Left ventricle myocardium inferior (tissue), 1 donor: ENCODE measurements around the gene KCNQ2. TPM values are rescaled to one million over a fixed set of nuclear protein-coding genes. Genes with fewer than 3 reads are reported as not detected.

Experiments used
- DNase-seq: peaks from one replicate; pipeline ENCODE4 v3.0.0-alpha.2; 2020
- H3K27ac ChIP-seq: fragments of 200-600 bp; replicated peaks from 2 replicates; pipeline ENCODE4 v1.8.0; 2021
- H3K27me3 ChIP-seq: fragments of 200-600 bp; 2 replicates; pipeline ENCODE4 v1.8.0; 2021; ENCODE audit warnings: low read depth
- H3K36me3 ChIP-seq: fragments of 200-600 bp; 2 replicates; pipeline ENCODE4 v1.8.0; 2021
- H3K4me1 ChIP-seq: fragments of 200-600 bp; 2 replicates; pipeline ENCODE4 v1.8.0; 2021
- H3K4me3 ChIP-seq: fragments of 200-600 bp; 2 replicates; pipeline ENCODE4 v1.8.0; 2021; ENCODE audit warnings: mild to moderate bottlenecking, moderate library complexity
- H3K9me3 ChIP-seq: fragments of 200-600 bp; replicated peaks from 2 replicates; pipeline ENCODE4 v1.8.0; 2021
- CTCF ChIP-seq: fragments of 200-600 bp; IDR thresholded peaks from 2 replicates; pipeline ENCODE4 v1.8.0; 2021; ENCODE audit warnings: antibody characterized with exemption, mild to moderate bottlenecking, borderline replicate concordance
- intact Hi-C: fragments of 100-400 bp; cut with micrococcal nuclease; formaldehyde crosslinking; loops from one replicate; pipeline ENCODE4 v1.11.0; 2022
- total RNA-seq: library from RNA; stranded (reverse); fragmentation: NEBNext Ultra II Directional; extraction: Animal tissue kit (Norgen Biotek cat#: 25700); gene quantifications from one replicate; pipeline ENCODE4 v1.2.1, GENCODE V29; 2021
- donor health status: DM: no; HTN: yes; CAD: no; lungs with severe emphysema.

The KCNQ2 gene
- total RNA-seq, 1 donor from 2014 or later: 2.3 TPM

- H3K27ac ChIP-seq: peak overlapping the region; percentile 94
- intact Hi-C loops: no loop called here
Measured at GRCh38 chr20:63497138-63497945, 24.9 kb upstream of the KCNQ2 start.

DNA sequence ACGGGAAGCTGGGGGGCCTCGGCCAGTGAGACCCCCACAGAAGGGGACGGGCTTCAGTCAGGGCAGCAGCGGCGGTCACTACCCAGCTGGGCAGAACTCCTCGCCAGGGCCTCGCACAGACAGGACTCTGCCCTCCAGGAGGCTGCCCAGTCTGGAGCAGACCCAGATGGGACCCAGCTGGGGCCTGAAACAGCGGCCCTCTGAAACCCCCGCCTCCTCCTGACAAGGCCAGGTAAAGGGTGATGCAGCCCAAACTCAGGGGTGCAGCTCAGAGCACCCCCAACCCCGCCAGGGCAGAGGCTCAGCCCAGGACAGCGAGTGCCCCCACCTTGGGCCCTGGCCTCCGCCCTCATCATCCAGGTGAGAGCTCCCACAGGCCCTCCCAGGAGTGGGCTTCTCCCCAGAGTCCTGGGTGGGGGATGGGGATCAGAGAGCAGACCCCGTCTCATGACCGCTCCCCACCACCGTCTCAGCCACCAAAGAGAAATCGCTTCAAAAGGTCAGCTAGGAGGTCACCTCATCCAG lies 24.2 kb upstream of the KCNQ2 start:
- Histone ChIP-seq H3K27ac (peak overlapping the region; percentile 94), H3K9me3 (no peaks in the 10 kb centered on the region), H3K27me3 (peaks cover 68% of the 10 kb centered on the region), H3K4me1 (peaks cover 64% of the 10 kb centered on the region), H3K4me3 (peak overlapping the region; percentile 77), H3K36me3 (peaks cover 30% of the 10 kb centered on the region)
- no peak for DNase-seq
- TF ChIP-seq CTCF: no peak
- intact Hi-C loops: no loop called here

More at GRCh38 chr20:63497138-63497945, 24.9 kb upstream of the KCNQ2 start:
- Histone ChIP-seq H3K4me1 (peaks cover 69% of the 10 kb centered on the region), H3K36me3 (peaks cover 30% of the 10 kb centered on the region), H3K9me3 (no peaks in the 10 kb centered on the region), H3K4me3 (peak overlapping the region; percentile 77), H3K27me3 (peaks cover 75% of the 10 kb centered on the region)
- DNase-seq: peak; percentile 58
- no peak for TF ChIP-seq CTCF

DNA sequence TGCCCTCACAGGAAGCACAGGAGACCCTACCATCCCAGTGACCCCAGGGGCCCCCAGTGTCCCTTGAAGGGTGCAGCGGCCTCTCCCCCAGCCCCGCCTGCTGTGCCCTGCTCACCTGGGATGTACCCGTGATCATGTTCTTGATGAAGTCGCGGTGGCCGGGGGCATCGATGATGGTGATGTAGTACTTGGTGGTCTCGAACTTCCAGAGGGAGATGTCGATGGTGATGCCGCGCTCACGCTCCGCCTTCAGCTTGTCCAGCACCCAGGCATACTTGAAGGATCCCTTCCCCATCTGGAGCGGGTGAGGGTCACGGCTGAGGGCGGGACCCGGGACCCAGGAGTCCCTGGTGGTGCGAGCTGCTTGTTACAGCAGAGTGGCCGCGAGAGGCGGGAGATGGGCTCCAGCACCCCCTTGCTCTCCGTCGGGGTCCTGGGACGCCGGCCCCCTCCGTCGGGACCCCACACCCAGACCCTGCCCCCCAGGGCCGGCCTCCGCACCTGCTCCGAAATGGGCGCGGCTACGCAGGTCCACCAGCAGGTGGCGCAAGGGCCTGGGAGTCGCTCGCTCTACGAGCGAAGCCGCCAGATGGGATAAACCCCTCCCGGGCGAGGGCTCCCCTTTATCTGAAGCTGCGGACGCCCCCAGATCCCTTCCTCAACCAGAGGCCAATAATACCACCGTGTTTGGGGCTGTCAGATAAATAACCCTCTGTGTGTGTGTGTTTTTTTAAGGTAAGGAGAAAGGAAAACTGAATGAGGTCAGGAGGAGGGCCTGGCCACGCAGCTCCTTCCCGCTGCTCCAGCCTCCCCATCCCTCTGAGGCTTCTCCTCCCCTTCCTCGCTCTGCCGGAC lies 23.5 kb upstream of the KCNQ2 start:
- peak overlapping the region; percentile 77 for H3K4me3 ChIP-seq
- DNase-seq: peak; percentile 65
- peaks cover 36% of the 10 kb centered on the region for H3K36me3 ChIP-seq
- H3K9me3 ChIP-seq: no peaks in the 10 kb centered on the region
- peaks cover 66% of the 10 kb centered on the region for H3K27me3 ChIP-seq
- peak; percentile 96 for TF ChIP-seq CTCF
- H3K4me1 ChIP-seq: peaks cover 64% of the 10 kb centered on the region
- intact Hi-C loops: no loop called here
- peak overlapping the region; percentile 94 for H3K27ac ChIP-seq

- no peak for DNase-seq
- Histone ChIP-seq H3K4me1 (peaks cover 61% of the 10 kb centered on the region), H3K9me3 (no peaks in the 10 kb centered on the region), H3K27me3 (peaks cover 66% of the 10 kb centered on the region), H3K27ac (peak overlapping the region; percentile 94), H3K4me3 (peak overlapping the region; percentile 77), H3K36me3 (peaks cover 43% of the 10 kb centered on the region)
- TF ChIP-seq CTCF: no peak
- intact Hi-C loops: no loop called here
Measured at GRCh38 chr20:63495167-63495720, 22.8 kb upstream of the KCNQ2 start.

DNA sequence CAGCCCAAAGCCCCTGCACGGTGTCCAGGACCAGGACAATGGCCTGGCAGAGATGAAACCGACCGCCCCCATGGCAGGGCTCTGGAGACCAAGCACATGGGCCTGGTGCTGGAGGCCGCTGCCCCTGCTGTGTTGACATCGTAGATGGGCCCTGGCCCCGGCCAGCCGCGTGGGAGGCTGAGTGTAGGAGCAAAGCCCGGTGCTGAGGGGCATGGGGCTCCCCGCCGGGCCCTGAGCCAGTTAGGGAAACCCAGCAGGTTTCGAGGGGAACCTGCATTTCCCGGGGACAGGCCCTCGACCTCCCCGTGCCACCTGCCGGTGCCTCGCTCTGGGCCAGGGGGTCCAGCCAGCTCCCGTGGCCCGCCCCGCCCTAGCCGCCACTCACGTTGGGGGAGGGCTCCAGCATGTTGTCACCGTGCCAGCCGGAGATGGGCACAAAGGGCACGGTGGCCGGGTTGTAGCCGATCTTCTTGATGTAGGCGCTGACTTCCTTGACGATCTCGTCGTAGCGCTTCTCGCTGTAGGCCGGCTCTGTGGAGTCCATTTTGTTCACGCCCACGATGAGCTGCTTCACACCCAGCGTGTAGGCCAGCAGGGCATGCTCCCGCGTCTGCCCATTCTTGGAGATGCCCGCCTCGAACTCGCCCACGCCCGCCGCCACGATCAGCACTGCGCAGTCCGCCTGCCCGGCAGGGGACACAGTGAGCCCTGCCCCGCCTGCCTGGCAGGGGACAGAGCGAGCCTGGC lies 22.1 kb upstream of the KCNQ2 start:
- DNase-seq: peak; percentile 15
- peaks cover 48% of the 10 kb centered on the region for H3K36me3 ChIP-seq

More for the DNA sequence above, 22.1 kb upstream of the KCNQ2 start:
- Histone ChIP-seq H3K4me3 (no peak overlapping the region), H3K4me1 (peaks cover 54% of the 10 kb centered on the region), H3K9me3 (no peaks in the 10 kb centered on the region), H3K27me3 (peaks cover 66% of the 10 kb centered on the region), H3K27ac (no peak overlapping the region)
- no peak for TF ChIP-seq CTCF
- intact Hi-C loops: no loop called here
